Measurements from ENCODE around the gene WDR31.

- no peak for TF ChIP-seq CTCF (optimal IDR thresholded peaks at IDR 0.05 in 1 of 3, IDR thresholded peaks at IDR 0.05 in 1 of 3, conservative IDR thresholded peaks at IDR 0.05 in 1 of 3; ENCODE audit: extremely low read depth in 1 of 3, insufficient read depth in 2 of 3, low read length in 3 of 3)
- no peak for TF ChIP-seq EZH2 (IDR thresholded peaks at IDR 0.05; ENCODE audit: low read length)
These were observed 46.7 kb downstream of the WDR31 start for GRCh38 chr9:113293285-113293878.

Data from keratinocyte (primary cell).